AG10803 (cell line): ENCODE measurements around the gene SYT2.
"Not testable (repeated sequence)": the region's sequence is repeated elsewhere in the genome, so short reads cannot be mapped to it uniquely, and the experiment has no call there.

Experiments
- DNase-seq: peaks from one replicate; pipeline ENCODE4 v3.0.0; 2010; ENCODE audit warnings: low read depth
- H3K4me3 ChIP-seq: 2 replicates; pipeline ENCODE4 v1.5.1; 2011; ENCODE audit warnings: mild to moderate bottlenecking, low read length, control low read depth
- TF ChIP-seq, protein P1 (sequence below): conservative IDR thresholded peaks from 2 replicates; pipeline ENCODE4 v1.5.1; 2011; ENCODE audit warnings: mild to moderate bottlenecking, low read length, control low read depth, inconsistent platforms

The SYT2 gene

DNA sequence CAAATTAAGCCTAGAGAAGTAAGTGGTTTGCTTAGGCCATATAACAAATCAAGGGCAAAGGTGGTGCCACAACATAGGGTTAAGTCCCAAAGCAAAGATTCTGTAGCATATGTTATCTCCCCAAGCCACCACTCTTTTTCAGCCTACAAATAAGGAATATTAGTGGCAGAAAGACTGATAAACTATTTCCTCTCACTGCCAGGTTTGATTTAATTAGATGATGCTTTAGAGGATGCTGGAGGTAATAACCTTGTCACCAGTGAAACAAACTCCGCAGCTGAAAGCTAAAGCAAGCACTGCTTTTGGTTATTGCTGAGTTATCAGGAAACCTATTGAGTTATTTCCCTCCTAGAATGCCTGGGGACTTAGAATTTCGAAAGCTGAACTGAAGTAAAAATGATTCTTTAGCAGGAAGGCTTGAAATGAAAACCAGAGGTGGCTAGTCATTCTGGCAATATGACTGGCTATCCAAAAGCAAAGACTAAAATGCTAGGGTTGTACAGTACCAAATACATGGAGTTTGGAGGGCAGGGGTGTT lies 145.2 kb downstream of the SYT2 start:
- H3K4me3 ChIP-seq = no peak overlapping the region
- TF ChIP-seq, protein P1, sequence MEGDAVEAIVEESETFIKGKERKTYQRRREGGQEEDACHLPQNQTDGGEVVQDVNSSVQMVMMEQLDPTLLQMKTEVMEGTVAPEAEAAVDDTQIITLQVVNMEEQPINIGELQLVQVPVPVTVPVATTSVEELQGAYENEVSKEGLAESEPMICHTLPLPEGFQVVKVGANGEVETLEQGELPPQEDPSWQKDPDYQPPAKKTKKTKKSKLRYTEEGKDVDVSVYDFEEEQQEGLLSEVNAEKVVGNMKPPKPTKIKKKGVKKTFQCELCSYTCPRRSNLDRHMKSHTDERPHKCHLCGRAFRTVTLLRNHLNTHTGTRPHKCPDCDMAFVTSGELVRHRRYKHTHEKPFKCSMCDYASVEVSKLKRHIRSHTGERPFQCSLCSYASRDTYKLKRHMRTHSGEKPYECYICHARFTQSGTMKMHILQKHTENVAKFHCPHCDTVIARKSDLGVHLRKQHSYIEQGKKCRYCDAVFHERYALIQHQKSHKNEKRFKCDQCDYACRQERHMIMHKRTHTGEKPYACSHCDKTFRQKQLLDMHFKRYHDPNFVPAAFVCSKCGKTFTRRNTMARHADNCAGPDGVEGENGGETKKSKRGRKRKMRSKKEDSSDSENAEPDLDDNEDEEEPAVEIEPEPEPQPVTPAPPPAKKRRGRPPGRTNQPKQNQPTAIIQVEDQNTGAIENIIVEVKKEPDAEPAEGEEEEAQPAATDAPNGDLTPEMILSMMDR = no peak
- no peak for DNase-seq

DNA sequence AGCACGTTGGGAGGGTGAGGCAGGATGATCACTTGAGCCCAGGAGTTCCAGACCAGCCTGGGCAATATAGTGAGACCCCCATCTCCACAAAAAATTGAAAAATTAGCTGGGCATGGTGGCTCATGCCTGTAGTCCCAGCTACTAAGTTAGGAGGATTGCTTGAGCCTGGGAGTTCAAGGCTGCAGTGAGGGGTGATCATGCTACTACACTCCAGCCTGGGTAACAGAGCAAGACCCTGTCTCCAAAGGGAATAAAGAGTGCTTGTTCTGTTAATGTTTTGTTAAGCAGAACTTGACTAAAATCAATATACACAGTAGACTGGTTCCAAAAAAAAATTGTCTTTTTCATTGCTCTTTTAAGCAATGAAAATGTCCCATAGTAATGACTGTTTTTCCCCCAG lies 146.4 kb downstream of the SYT2 start:
- TF ChIP-seq, protein P1 = no peak
- H3K4me3 ChIP-seq = no peak overlapping the region
- no peak for DNase-seq

DNA sequence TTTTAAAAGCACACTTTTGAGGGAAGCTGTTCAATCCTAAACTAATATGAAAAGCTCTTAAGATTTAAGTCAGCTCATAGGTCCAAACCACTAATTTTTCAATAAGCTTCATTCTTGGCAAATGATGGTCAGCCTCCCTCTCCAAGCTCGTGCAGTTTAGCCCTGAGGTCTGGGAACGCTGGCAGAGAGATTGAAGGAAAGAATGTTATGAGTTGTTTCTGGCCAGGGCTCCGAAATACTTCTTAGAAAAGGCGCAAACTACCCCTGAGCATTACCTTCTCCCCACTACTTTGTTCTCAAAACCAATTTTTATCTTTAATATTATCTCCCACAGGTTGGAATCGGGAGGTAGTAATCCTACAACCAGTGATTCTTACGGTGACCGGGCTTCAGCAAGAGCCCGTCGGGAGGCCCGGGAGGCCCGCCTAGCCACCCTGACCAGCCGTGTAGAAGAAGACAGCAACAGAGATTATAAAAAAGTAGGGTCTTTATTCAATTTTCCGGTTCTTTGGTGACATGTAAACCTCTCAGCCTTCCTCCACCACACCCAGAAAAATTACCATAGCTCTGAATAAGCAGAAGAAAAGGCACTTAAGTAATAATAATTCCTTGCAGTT lies 147.7 kb downstream of the SYT2 start:
- TF ChIP-seq, protein P1 = no peak
- H3K4me3 ChIP-seq = no peak overlapping the region
- peak; percentile 75 for DNase-seq

DNA sequence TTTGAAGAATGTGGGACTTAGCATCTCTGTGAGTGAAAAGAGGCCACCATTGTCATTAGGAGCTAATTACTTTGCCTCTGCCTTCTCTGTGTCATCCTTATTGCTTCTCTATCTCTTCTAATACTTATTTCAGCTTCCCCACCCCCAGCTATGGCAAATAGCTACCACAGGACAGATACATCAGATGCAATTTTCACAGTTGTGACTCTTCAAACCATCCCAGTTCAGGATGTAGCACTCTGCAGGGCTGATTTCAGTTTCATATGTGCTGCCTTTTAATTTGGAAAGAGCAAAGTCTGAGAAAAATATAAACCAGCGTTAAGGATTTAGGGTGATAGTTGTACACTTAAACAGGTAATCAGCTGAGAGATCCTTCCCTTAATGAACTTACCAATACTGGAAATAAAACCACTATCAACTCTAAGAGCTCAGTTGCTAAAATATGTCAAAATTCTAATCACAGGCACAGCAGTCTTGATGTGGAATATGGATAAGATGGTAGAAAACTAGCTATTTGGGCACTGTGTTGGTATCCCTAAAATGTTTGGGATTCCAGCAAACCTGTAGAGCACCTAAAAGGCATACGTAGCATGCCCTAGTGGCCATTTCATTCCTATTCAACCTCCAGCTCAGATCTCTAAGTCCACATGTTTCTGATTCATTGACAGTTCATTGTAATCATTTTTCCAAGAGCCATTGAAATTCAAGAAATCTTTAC lies 148.4 kb downstream of the SYT2 start:
- TF ChIP-seq, protein P1 = peak; percentile 46
- no peak for DNase-seq
- no peak overlapping the region for H3K4me3 ChIP-seq

DNA sequence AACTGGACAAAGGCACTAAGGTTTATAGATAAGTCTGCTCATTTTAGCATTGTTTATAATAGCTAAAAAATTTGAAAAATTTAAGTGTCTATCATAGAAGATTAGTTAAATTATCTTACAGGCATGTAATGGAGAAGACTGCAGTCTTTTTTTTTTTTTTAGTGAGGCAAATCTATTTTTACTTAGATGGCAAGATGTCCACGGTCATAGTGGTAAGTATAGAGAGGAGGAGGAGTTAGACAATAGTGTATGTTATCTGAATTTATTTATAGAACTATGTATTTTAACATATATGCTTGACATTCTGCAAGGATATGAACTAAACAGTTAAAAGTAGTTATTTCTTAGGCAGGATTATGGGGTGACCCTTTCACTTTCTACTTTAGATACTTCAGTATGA lies 149.0 kb downstream of the SYT2 start:
- no peak overlapping the region for H3K4me3 ChIP-seq
- TF ChIP-seq, protein P1 = no peak
- DNase-seq = no peak

DNA sequence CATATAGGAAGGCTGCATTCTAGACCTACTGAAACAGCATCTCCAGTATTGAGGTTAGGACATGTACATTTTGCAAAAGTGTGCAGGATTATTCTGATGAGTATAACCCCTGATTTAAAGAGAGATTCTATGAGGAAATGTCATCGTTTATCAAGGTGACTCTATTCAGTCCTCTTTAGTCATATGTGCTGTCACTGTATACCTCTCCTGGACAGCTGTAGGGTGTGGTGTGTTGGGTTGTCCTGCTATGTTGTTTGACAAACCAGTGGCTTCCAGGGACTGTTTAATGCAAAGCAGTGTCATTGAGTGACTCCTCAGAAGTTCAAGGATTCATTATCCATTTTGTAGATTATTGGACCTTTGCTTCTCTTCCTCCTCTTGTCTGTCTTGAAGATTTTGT lies 152.6 kb downstream of the SYT2 start:
- H3K4me3 ChIP-seq, DNase-seq: not testable (repeated sequence)

DNA sequence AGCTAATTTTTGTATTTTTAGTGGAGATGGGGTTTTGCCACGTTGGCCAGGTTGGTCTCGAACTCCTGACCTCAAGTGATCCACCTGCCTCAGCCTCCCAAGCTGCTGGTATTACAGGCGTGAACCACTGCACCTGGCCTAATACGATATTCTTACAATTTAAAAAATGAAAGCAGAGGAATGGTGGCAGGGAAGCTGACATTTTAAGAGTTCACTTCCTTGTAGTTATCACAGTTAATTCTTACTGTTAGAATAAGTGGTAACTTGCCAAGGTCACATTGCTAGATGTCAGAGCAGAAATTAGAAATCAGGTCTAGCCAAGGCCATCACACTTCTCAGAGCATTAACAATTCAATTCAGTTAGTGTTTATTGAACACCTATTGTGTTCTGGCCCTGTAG lies 154.2 kb downstream of the SYT2 start:
- DNase-seq = not testable (repeated sequence)

DNA sequence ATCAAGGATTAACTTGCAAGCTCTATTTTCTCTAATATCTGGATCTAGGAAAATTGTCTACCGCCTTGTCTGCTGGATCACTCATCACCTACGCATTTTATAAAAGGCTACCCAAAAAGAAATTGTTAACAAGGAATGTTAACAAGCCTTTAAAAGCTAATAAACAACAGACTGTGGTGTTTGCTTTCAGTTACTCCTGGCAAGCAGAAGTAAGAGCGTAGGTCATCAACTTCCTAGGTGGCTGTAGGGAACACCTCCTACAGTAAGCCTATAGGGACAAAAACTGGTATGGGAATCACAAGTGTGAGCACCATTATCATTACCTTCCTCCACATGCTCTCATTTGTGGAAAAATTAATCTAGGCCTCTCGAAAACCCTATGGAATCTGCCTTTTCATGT lies 155.6 kb downstream of the SYT2 start:
- H3K4me3 ChIP-seq, DNase-seq: not testable (repeated sequence)

More for the DNA sequence above, 154.2 kb downstream of the SYT2 start:
- H3K4me3 ChIP-seq = not testable (repeated sequence)
